Mesothelial cell of epicardium (in vitro differentiated cells): ENCODE results near the gene ARHGDIB. TPM values are rescaled to one million over a fixed set of nuclear protein-coding genes. Genes with fewer than 3 reads are reported as not detected.

Experiments used
- DNase-seq, 2 experiments: peaks; one replicate each; pipeline ENCODE4 v3.0.0; 2021; ENCODE audit warnings: low spot score in 2 of 2; ENCODE audit not compliant: unreplicated experiment in 2 of 2
- H3K27ac Mint-ChIP-seq: 2 replicates; pipeline ENCODE4 v1.8.0; 2021; ENCODE audit warnings: mixed read lengths
- H3K27me3 Mint-ChIP-seq: 2 replicates; pipeline ENCODE4 v1.8.0; 2021; ENCODE audit warnings: low read depth, mixed read lengths
- H3K36me3 Mint-ChIP-seq: 2 replicates; pipeline ENCODE4 v1.8.0; 2021; ENCODE audit warnings: mixed read lengths
- H3K4me1 Mint-ChIP-seq: 2 replicates; pipeline ENCODE4 v1.8.0; 2021; ENCODE audit warnings: mixed read lengths
- H3K4me3 Mint-ChIP-seq: 2 replicates; pipeline ENCODE4 v1.8.0; 2021; ENCODE audit warnings: mild to moderate bottlenecking, moderate library complexity, mixed read lengths
- H3K9me3 Mint-ChIP-seq: 2 replicates; pipeline ENCODE4 v1.8.0; 2021; ENCODE audit warnings: mixed read lengths
- total RNA-seq: library from RNA; stranded (reverse); gene quantifications from 3 replicates; pipeline ENCODE4 v1.2.1, GENCODE V29; 2021
- TF ChIP-seq, protein P1 (sequence below): fragments of 200-600 bp; sonication (generic); IDR thresholded peaks from one replicate; pipeline ENCODE4 v1.5.0; 2021; ENCODE audit warnings: antibody characterized with exemption; ENCODE audit not compliant: unreplicated experiment

The ARHGDIB gene
- total RNA-seq, 1 donor from 2014 or later, result 28.5 TPM

GRCh38 chr12:14982991-14983390 lies 21.6 kb upstream of the ARHGDIB start:
- Mint-ChIP-seq H3K36me3 (peaks cover 3% of the 10 kb centered on the region), H3K27me3 (no peaks in the 10 kb centered on the region)

GRCh38 chr12:14982562-14982961 lies 21.2 kb upstream of the ARHGDIB start:
- DNase-seq, result no peak
- H3K9me3 Mint-ChIP-seq, result peaks cover 3% of the 10 kb centered on the region
- H3K27ac Mint-ChIP-seq, result no peak overlapping the region
- TF ChIP-seq, protein P1, sequence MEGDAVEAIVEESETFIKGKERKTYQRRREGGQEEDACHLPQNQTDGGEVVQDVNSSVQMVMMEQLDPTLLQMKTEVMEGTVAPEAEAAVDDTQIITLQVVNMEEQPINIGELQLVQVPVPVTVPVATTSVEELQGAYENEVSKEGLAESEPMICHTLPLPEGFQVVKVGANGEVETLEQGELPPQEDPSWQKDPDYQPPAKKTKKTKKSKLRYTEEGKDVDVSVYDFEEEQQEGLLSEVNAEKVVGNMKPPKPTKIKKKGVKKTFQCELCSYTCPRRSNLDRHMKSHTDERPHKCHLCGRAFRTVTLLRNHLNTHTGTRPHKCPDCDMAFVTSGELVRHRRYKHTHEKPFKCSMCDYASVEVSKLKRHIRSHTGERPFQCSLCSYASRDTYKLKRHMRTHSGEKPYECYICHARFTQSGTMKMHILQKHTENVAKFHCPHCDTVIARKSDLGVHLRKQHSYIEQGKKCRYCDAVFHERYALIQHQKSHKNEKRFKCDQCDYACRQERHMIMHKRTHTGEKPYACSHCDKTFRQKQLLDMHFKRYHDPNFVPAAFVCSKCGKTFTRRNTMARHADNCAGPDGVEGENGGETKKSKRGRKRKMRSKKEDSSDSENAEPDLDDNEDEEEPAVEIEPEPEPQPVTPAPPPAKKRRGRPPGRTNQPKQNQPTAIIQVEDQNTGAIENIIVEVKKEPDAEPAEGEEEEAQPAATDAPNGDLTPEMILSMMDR, result no peak
- no peak overlapping the region for H3K4me3 Mint-ChIP-seq
- no peaks in the 10 kb centered on the region for H3K27me3 Mint-ChIP-seq
- no peaks in the 10 kb centered on the region for H3K36me3 Mint-ChIP-seq
- peaks cover 14% of the 10 kb centered on the region for H3K4me1 Mint-ChIP-seq

More at GRCh38 chr12:14982991-14983390, 21.6 kb upstream of the ARHGDIB start:
- Mint-ChIP-seq H3K4me3 (no peak overlapping the region), H3K9me3 (peaks cover 7% of the 10 kb centered on the region), H3K27ac (peak overlapping the region; percentile 54), H3K4me1 (peaks cover 10% of the 10 kb centered on the region)
- TF ChIP-seq, protein P1, result no peak
- DNase-seq, result no peak

DNA sequence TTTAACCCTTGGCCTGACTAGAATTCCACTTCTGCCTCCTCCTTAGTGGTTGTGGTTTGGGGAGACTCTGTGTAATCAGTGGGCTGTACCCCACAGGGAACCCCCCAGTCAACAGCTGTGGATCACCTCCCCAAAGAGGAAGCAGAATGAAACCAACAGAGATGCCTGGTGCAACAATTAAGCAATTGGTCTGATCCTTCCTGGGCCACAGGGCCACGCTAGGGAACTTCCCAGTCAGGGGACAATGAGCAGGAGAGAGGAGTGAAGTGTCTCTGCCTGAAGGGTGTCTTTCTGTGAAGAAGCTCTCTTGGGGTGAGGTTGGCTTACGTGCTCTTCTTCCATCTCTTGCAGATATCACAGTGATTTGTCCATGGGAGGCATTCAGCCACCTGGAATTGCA lies 19.6 kb upstream of the ARHGDIB start:
- H3K36me3 Mint-ChIP-seq, result no peaks in the 10 kb centered on the region
- no peak for DNase-seq
- TF ChIP-seq, protein P1, result no peak
- H3K4me3 Mint-ChIP-seq, result no peak overlapping the region
- H3K27me3 Mint-ChIP-seq, result no peaks in the 10 kb centered on the region
- H3K9me3 Mint-ChIP-seq, result no peaks in the 10 kb centered on the region
- peaks cover 11% of the 10 kb centered on the region for H3K4me1 Mint-ChIP-seq
- no peak overlapping the region for H3K27ac Mint-ChIP-seq

- no peaks in the 10 kb centered on the region for H3K27me3 Mint-ChIP-seq
- H3K4me1 Mint-ChIP-seq, result peaks cover 4% of the 10 kb centered on the region
- H3K36me3 Mint-ChIP-seq, result no peaks in the 10 kb centered on the region
- TF ChIP-seq, protein P1, result no peak
- H3K27ac Mint-ChIP-seq, result no peak overlapping the region
- no peaks in the 10 kb centered on the region for H3K9me3 Mint-ChIP-seq
- no peak overlapping the region for H3K4me3 Mint-ChIP-seq
- DNase-seq, result no peak
Observed at GRCh38 chr12:14979468-14979867, 18.1 kb upstream of the ARHGDIB start.

GRCh38 chr12:14976658-14977057 lies 15.3 kb upstream of the ARHGDIB start:
- no peaks in the 10 kb centered on the region for H3K36me3 Mint-ChIP-seq
- no peaks in the 10 kb centered on the region for H3K27me3 Mint-ChIP-seq
- no peaks in the 10 kb centered on the region for H3K9me3 Mint-ChIP-seq
- TF ChIP-seq, protein P1, result no peak
- no peak for DNase-seq
- peaks cover 7% of the 10 kb centered on the region for H3K4me1 Mint-ChIP-seq
- no peak overlapping the region for H3K27ac Mint-ChIP-seq
- no peak overlapping the region for H3K4me3 Mint-ChIP-seq

GRCh38 chr12:14975457-14975856 lies 14.1 kb upstream of the ARHGDIB start:
- peaks cover 7% of the 10 kb centered on the region for H3K4me1 Mint-ChIP-seq
- no peaks in the 10 kb centered on the region for H3K36me3 Mint-ChIP-seq
- no peak overlapping the region for H3K4me3 Mint-ChIP-seq
- peaks cover 7% of the 10 kb centered on the region for H3K9me3 Mint-ChIP-seq
- TF ChIP-seq, protein P1, result no peak
- no peaks in the 10 kb centered on the region for H3K27me3 Mint-ChIP-seq
- H3K27ac Mint-ChIP-seq, result no peak overlapping the region
- no peak for DNase-seq
